Measurements from ENCODE around the gene RUSC1. TPM values are rescaled to one million over a fixed set of nuclear protein-coding genes. Genes with fewer than 3 reads are reported as not detected.

The RUSC1 gene
- total RNA-seq, 1 experiment from 2014 or later = 44.4 TPM

DNA sequence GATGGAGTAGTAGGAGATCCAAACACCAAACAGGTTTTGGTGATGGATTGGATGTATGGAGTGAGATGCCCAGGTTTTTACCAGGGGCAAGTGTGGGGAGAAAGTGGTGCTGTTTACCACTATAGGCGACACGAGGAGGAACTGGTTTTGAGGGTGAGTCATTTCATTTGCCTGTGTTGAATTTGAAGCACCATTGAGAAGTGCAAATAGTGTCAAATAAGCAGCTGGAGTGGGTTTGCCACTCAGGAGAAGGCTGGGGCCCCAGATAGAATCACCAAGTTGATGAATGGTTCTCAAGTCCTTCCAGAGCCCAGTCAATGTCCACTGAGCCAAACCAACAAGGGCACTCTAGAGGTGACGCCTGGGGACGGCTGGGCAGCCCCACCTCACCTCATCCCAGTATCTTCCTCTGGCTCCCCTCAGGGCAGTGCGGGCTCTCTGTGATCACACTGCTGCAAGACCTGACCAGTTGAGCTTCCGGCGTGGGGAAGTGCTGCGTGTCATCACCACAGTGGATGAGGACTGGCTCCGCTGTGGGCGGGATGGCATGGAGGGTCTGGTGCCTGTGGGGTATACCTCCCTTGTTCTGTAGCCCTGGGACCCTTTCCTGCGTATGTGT is 9.4 kb downstream of the RUSC1 start:
- no peak overlapping the region for H3K4me3 Mint-ChIP-seq (ENCODE audit: unreplicated experiment)
- TF ChIP-seq, protein P1, sequence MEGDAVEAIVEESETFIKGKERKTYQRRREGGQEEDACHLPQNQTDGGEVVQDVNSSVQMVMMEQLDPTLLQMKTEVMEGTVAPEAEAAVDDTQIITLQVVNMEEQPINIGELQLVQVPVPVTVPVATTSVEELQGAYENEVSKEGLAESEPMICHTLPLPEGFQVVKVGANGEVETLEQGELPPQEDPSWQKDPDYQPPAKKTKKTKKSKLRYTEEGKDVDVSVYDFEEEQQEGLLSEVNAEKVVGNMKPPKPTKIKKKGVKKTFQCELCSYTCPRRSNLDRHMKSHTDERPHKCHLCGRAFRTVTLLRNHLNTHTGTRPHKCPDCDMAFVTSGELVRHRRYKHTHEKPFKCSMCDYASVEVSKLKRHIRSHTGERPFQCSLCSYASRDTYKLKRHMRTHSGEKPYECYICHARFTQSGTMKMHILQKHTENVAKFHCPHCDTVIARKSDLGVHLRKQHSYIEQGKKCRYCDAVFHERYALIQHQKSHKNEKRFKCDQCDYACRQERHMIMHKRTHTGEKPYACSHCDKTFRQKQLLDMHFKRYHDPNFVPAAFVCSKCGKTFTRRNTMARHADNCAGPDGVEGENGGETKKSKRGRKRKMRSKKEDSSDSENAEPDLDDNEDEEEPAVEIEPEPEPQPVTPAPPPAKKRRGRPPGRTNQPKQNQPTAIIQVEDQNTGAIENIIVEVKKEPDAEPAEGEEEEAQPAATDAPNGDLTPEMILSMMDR (IDR thresholded peaks at IDR 0.05; ENCODE audit: insufficient read depth in 1 of 2, low read depth in 1 of 2, low read length in 1 of 2, severe bottlenecking in 1 of 2, unreplicated experiment in 1 of 2) = no peak
- H3K27me3 Mint-ChIP-seq (ENCODE audit: insufficient read depth, unreplicated experiment) = no peaks in the 10 kb centered on the region
- no peak for DNase-seq
- Histone ChIP-seq H3K9me3 (no peaks in the 10 kb centered on the region), H3K27me3 (replicated peaks; ENCODE audit: control insufficient read depth, insufficient read depth, low read length) (no peaks in the 10 kb centered on the region), H3K4me1 (peaks cover 5% of the 10 kb centered on the region; the same call in 1 of the 2 replicates), H3K4me3 (ENCODE audit: low read depth, low read length) (no peak overlapping the region), H3K36me3 (ENCODE audit: control insufficient read depth, insufficient read depth, low read length) (peaks cover 3% of the 10 kb centered on the region; the same call in 1 of the 2 replicates)
- no peak overlapping the region for H3K27ac Mint-ChIP-seq (ENCODE audit: unreplicated experiment)
- H3K36me3 Mint-ChIP-seq (ENCODE audit: insufficient read depth, unreplicated experiment) = peaks cover 82% of the 10 kb centered on the region
- intact Hi-C loops (cut with micrococcal nuclease; ENCODE audit: unreplicated experiment) = loop anchor here (10.0 kb wide), 1 partner anchor 265 kb away; no protein-coding TSS in a partner anchor
- no peaks in the 10 kb centered on the region for H3K9me3 Mint-ChIP-seq (ENCODE audit: unreplicated experiment)
- ChIA-PET POLR2A (interaction anchor here (0.5 kb wide), 1 partner anchor 278 kb away, joined by 6 read pairs; no protein-coding TSS in a partner anchor), CTCF (no interaction called here)
- no TSS peak for BruUV-seq (replicated peaks)
- peaks cover 16% of the 10 kb centered on the region for H3K4me1 Mint-ChIP-seq (ENCODE audit: low read depth, unreplicated experiment)

DNA sequence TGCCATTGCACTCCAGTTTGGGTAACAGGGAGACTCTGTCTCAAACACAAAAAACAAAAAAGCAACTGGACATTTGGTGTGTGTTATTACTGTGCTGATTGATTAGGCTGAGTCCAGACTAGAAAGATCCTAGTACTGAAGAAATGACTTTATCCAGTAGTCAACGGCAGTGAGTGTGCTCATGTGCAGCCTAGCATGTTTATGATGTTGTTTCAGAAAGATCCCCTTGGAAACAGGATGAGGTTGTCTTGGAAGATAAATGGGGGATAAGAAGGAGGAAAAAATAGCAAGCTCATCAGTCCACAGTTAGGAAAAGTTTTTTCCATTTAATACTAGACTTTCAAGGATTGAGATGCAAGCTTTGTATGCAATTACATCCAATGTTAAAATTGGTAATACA is 14.3 kb downstream of the RUSC1 start:
- H3K27ac Mint-ChIP-seq (ENCODE audit: unreplicated experiment) = no peak overlapping the region
- no peaks in the 10 kb centered on the region for H3K27me3 ChIP-seq (replicated peaks; ENCODE audit: control insufficient read depth, insufficient read depth, low read length)
- H3K4me1 ChIP-seq = no peaks in the 10 kb centered on the region
- H3K36me3 Mint-ChIP-seq (ENCODE audit: insufficient read depth, unreplicated experiment) = peaks cover 63% of the 10 kb centered on the region
- intact Hi-C loops (cut with micrococcal nuclease; ENCODE audit: unreplicated experiment) = no loop called here
- CTCF ChIA-PET = no interaction called here
- TF ChIP-seq, protein P1 (IDR thresholded peaks at IDR 0.05; ENCODE audit: insufficient read depth in 1 of 2, low read depth in 1 of 2, low read length in 1 of 2, severe bottlenecking in 1 of 2, unreplicated experiment in 1 of 2) = no peak
- H3K4me3 ChIP-seq (ENCODE audit: low read depth, low read length) = no peak overlapping the region
- no peak for DNase-seq
- no TSS peak for BruUV-seq (replicated peaks)
- no peak overlapping the region for H3K4me3 Mint-ChIP-seq (ENCODE audit: unreplicated experiment)
- POLR2A ChIA-PET = no interaction called here
- peaks cover 6% of the 10 kb centered on the region for H3K4me1 Mint-ChIP-seq (ENCODE audit: low read depth, unreplicated experiment)
- no peaks in the 10 kb centered on the region for H3K9me3 Mint-ChIP-seq (ENCODE audit: unreplicated experiment)
- H3K27me3 Mint-ChIP-seq (ENCODE audit: insufficient read depth, unreplicated experiment) = no peaks in the 10 kb centered on the region
- H3K36me3 ChIP-seq (ENCODE audit: control insufficient read depth, insufficient read depth, low read length) = peaks cover 4% of the 10 kb centered on the region
- no peaks in the 10 kb centered on the region for H3K9me3 ChIP-seq

DNA sequence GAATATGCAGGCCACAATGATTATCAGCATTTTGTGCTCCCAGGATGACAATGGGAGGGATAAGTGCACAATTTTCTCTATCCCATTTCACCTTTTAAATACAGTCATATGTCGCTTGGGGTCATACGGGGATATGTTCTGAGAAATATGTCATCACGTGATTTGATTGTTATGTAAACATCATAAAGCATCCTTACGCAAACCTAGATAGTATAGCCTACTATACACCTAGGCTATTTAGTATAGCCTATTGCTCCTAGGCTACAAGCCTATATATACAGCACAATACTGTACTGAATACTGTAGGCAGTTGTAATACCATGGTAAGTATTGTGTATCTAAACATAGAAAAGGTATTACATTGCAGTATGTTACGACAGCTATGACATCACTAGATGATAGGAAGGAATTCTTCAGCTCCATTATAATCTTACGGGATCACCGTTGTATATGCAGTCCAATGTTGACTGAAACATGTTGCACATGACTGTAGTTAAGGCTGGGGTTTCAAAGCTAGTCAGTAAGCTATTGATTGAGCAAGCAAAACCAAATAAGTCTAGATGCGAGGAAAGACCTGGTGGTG is 18.9 kb downstream of the RUSC1 start:
- no TSS peak for BruUV-seq (replicated peaks)

More for the DNA sequence above, 18.9 kb downstream of the RUSC1 start:
- H3K9me3 ChIP-seq = no peaks in the 10 kb centered on the region
- no peak overlapping the region for H3K4me3 ChIP-seq (ENCODE audit: low read depth, low read length)
- Mint-ChIP-seq H3K4me1 (ENCODE audit: low read depth, unreplicated experiment) (no peaks in the 10 kb centered on the region), H3K4me3 (ENCODE audit: unreplicated experiment) (no peak overlapping the region), H3K36me3 (ENCODE audit: insufficient read depth, unreplicated experiment) (peaks cover 62% of the 10 kb centered on the region), H3K9me3 (ENCODE audit: unreplicated experiment) (no peaks in the 10 kb centered on the region), H3K27me3 (ENCODE audit: insufficient read depth, unreplicated experiment) (no peaks in the 10 kb centered on the region), H3K27ac (ENCODE audit: unreplicated experiment) (no peak overlapping the region)
- TF ChIP-seq, protein P1 (IDR thresholded peaks at IDR 0.05; ENCODE audit: insufficient read depth in 1 of 2, low read depth in 1 of 2, low read length in 1 of 2, severe bottlenecking in 1 of 2, unreplicated experiment in 1 of 2) = no peak
- ChIA-PET POLR2A (no interaction called here), CTCF (interaction anchor here (1.0 to 1.3 kb wide), 2 partner anchors 84 to 89 kb away, joined by 3 to 4 read pairs; partner anchors contain the start of gene ENTREP3)
- no peaks in the 10 kb centered on the region for H3K4me1 ChIP-seq
- H3K27me3 ChIP-seq (replicated peaks; ENCODE audit: control insufficient read depth, insufficient read depth, low read length) = no peaks in the 10 kb centered on the region
- intact Hi-C loops (cut with micrococcal nuclease; ENCODE audit: unreplicated experiment) = no loop called here
- DNase-seq = no peak
- peaks cover 3% of the 10 kb centered on the region for H3K36me3 ChIP-seq (ENCODE audit: control insufficient read depth, insufficient read depth, low read length)
